ENCODE measurements around the gene SCAF4.

Gene SCAF4

DNA sequence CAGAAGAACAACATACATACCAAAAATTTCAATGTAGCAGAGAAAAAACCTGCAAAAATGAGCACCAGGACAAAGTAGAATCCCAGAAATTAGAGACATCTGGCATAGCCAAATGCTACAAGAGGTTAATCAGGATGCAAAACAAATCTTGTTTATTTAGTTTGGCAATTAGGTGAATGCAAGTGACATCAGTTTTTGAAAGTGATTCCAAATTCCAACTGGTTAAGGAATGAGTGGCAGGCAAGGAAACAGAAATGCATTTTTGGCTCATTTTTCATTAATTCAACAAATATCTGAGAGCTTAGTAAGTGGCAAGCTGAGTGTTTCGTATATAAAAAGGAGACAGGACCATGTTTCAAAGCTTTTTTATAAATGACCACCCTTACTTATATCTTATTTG is 21.3 kb downstream of the SCAF4 start:
- no peak for DNase-seq

DNA sequence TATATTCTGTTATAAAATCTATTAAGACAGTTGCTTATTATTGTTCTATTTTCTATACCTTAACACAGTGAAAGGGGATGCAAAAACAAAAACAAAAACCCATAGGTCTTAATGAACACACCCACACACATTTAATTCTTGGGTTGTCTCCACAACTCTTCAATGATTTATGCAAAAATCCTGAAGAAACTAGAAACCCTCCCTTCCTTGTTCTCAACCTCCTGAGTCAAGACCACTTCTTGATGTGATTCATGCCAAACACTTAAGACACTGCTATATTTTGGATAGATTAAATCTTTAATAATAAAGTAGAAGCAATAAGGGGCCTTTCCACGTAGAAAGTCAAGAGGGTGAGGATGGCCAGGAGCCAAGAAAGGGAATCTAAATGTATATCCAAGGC is 23.4 kb downstream of the SCAF4 start:
- no peak for DNase-seq

DNA sequence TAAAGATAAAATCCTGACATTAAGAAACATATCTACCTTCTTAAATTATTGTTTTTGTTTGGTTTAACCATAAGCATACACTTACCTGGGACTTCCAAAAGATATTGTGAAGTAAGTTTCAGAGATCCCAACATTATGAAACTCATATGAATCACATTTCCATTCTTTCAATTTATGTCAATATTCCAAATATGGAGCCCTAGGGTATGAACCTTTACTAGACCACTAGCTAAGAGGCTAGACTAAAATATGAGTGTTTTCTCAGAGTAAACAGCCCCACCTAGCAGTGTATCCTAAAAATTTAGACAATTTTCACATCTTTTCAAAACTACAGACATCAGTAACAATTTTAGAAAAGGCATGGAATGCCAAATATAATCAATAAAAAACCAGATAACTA is 24.4 kb downstream of the SCAF4 start:
- no peak for DNase-seq

DNA sequence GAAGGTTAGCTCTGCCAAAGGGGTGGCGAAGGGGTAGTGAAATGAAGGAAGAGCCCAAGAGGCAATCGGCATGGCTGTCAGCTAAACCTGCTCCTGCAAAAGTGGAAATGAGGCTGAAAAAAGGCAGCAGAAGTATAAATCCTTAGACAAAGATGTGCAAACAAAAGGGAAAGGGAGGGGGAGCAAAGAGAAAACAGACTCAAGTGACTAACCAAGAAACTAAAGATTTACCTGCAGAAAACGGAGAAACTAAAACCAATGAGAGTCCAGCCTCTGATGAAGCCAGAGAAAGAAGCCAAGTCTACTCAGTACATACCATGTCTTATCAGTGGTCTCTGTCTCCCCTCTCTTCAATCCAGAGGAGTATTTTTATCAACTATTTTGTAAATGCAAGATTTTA is 25.4 kb downstream of the SCAF4 start:
- DNase-seq = no peak

DNA sequence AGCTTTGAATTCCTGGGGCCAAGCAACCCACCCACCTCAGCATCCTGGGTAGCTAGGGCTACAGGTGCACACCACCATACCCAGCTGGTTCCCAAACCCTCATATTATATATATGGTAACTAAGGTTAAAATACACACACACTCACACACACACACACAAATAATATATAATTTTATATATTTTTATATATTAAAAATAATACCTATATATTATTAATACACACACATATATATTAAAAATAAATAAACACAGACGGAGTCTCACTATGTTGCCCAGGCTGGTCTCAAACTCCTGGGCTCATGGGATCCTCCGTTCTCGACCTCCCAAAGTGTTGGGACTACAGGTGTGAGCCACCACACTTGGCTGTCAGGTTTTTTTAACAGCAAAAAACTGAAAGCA is 31.9 kb downstream of the SCAF4 start:
- no peak for DNase-seq

DNA sequence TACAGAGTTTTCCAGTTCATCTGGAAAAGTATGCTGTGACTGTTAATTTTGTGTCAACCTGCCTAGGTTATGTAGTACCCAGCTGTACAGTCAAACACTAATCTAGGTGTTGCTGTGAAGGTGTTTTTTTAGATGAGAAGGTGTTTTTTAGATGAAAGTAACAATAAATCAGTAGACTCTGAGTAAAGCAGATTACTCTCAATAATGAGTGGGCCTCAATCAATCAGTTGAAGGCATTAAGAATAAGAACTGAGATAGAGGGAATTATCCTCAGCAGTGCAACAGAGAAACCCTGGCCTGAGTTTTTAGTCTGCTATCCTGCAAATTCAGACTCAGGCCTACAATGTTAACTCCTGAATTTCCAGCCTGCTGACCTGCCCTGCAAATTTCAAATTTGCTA is 33.5 kb downstream of the SCAF4 start:
- no peak for DNase-seq

DNA sequence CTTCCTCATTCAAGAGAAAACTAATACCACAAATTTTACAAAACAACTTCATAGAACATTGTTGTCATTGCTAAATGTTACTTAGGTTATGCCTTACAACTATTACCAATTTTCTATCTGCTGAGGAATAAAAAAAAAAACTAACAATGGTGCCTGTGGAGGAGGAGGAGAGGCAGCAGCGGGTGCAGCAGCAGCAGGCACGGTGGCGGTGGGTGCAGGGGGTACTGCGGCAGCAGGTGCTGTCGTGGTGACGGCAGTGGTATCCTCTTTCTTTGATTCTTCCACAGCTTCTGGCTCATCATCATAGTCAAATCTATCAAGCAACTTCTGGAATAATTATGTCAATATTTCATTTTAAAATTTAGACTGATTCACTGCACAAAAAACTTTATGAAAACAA is 35.5 kb downstream of the SCAF4 start:
- no peak for DNase-seq

DNA sequence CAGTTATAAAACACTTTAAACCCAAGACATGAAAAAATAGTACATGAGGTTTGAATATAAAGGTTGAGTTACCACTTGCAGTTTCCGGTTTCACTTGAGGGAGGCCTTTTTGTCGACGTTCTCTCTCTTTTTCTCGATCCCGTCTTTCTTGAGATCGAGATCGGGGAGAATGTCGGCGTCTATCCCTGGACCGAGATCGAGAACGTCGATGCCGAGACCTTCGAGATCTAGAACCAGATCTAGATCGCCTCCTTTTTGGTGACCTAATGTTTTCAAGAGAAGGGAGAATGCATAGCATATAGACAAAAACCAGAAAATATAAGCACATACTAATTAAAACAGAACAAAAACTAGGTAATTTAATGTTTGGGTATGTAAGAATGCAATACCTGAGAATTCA is 38.7 kb downstream of the SCAF4 start:
- DNase-seq = no peak

DNA sequence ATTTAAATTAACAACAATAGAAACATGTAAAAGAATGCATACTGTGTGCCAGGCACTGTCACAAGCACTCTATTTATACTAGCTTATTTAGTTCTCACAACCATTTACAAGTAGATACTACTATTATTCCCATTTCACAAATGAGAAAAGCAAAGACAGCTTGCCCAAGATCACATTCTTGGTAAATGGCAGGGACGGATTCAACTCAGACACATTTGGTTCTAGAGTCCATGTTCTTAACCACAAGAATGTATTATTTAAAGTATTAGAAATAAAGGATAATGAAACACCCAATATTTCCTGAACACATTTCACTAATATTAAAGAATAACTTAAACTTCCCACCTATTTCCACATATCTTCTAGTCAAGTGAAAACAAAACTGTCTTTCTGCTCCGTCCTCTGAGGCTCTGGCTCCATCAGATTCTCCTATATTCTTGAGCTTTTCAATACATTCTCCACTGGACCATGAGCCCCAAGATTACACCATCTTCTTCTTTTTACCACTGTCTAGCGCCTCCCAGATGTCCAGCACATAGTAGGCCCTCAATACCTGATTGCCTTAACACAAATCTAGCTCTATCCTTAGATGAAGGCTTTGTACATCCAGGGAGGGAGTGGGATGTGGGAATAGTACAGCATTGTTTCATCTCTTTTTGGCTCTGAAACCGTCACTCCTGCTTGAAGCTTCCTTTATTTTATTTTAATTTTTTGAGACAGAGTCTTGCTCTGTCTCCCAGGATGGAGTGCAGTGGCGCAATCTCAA is 43.1 kb downstream of the SCAF4 start:
- no peak for DNase-seq

DNA sequence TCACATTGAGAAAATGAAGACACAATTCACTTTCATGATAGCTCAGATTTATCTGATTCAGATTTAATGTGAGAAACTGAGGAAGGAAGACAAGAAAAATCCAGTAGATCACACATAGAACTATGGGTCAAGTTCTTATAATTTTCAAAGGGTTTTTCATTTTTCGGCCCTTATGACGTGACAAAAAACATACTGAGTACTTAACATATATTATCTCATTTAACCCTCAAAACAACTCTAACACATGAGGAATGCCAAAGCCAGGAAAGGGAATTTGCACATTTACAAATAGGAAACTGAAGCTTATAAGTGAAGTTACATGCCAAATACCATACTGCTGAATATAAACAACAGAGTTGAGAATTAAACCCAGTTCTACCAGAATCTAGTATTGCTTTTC is 44.8 kb downstream of the SCAF4 start:
- no peak for DNase-seq

DNA sequence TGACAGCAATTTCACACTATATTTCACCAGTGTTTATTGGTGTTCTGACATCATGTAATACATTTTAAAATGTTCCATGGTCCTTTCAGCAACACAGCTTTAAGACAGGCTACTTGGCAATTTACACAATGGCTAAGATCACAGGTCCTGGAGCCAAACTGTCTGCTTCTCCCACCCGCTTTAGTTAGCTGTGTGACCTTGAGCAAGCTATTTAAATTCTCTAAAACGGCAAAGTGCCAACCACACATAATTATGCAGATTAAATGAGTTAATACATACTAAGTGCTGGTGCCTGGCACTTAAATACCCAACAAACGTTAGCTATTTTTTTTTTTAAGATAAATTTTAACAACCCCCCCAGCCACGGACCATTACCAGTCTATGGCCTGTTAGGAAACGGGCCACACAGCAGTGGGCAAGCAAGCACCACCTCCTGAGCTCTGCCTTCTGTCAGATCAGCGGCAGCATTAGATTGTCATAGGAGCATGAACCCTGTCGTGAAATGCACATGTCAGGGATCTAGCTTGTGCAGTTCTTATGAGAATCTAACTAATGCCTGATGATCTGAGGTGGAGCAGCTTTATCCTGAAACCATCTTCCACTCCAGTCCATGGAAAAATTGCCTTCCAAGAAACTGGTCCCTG is 45.5 kb downstream of the SCAF4 start:
- DNase-seq = no peak

DNA sequence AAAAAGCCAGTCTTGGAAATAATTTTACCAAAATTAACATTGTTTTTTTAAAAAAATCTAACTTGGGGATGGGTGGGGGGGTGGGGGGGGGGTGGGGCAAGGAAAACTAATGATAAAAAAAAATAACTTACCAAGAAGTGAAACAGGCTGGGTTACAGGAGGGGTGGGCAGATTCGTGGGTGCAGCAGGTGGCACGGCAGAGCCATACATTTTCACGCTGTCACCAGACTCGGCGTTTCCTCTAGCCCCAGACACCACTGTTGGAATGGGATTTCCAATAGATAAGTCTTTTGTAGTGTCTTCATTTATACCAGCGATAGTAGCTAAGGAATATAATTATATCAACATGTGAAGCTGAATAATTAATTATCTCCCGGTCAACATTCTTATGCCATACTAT is 47.0 kb downstream of the SCAF4 start:
- no peak for DNase-seq

DNA sequence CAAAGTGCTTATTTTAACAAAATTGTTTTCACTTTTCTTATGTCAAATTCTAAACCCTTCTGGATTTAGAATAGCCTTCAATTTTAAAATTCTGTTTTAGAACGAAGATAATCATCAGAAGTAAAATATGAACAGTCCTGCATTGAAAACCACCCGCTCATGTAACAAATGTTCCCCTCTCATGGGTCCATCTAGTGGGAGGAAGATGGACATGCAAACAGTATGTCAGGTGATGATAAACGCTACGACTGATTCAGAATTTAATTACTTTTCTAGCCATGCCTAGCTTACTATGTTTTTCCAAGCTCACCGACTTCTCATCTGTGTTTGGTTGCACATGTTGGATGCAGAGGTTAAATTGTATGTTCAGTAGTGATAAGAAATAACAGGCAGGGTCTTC is 48.9 kb downstream of the SCAF4 start:
- no peak for DNase-seq

DNA sequence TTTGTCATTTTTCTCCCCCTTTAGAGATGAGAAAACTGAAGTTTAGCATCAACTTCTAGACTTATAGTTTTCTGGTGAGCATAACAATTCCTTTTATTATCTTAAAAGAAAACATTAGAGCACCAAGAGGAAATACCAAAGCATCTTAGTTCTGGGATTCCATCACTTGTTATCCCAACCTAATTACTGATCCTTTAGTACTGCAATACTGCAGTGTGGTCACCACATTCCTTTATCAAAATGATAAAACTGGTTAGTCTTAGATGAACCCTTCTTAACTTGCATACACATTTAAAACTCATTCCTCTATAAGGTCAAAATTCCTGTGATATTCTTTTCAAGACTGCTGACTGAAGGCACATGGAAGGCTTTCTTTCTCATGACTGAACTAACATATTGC is 49.3 kb downstream of the SCAF4 start:
- no peak for DNase-seq

DNA sequence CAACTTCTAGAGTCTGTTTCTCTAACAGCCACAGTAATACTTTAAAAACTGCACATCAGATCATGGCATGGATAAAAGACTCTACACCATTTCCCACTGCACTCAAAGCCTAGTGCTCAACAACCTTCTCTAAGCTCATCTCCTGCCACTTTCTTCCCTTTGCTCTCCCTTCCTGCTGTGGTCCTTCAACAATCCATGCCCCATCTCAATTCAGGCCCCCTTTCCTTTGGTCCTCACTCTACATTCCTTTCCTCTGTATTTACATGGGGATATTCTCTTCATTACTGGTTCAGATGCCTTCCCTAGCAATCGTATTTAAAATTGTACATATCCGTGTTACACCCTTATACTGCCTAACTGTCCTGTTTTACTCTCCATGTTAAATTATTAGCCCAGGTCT is 53.4 kb downstream of the SCAF4 start:
- DNase-seq = no peak

DNA sequence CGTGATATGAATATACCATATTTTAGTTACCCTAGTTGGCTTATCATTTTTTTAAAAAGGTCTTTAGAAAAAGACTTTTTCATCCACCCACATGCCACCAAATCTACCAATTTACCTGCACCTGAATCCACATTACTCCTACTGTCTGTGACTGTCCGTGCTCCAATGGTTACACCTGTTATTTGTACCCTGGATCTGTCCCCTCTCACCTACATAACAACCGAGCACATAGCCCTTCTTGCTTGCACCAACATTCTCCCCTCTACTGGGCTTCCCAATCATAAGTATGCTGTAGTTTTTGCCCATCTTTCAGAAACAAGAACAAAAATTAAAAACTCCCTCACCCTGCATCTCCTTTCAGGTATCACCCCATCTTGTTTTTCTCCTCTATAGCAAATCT is 54.9 kb downstream of the SCAF4 start:
- no peak for DNase-seq

DNA sequence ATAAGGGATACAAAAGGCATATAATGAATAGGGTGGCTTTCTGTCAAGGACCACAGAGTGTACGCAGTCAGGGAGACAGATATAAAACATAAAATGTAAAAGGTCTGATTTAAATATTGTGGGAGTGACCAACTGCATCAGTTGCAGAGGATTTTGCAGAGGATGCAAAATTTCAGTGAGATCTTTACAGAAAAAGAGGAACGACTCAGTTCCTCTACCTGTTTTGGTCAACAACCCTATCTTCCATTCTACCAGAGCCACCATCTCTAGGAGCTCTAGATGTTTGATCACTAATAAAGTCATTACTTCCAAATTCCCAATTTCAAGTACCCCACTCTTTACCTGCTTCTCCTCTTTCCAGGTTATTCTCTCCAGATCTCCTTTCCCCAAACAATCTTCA is 56.0 kb downstream of the SCAF4 start:
- DNase-seq = no peak

DNA sequence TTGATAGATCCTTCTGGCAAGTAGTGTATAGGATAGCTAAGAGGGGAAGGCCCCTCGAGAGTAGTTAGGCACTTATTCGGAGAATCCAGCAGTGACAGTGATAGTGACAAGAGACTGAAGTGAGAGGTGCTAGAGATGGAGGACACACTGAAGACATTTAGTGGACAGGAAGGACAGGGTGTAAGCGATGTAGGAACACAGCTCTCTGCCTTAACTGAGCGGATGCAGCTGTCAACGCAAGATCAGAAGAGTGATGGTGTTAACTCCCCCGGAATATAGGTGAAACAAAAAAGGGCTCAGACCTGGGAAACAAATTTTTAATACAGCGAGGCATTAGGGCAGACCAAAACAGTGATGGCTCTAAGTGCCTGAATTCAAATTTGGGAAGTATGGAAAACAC is 56.6 kb downstream of the SCAF4 start:
- DNase-seq = no peak

DNA sequence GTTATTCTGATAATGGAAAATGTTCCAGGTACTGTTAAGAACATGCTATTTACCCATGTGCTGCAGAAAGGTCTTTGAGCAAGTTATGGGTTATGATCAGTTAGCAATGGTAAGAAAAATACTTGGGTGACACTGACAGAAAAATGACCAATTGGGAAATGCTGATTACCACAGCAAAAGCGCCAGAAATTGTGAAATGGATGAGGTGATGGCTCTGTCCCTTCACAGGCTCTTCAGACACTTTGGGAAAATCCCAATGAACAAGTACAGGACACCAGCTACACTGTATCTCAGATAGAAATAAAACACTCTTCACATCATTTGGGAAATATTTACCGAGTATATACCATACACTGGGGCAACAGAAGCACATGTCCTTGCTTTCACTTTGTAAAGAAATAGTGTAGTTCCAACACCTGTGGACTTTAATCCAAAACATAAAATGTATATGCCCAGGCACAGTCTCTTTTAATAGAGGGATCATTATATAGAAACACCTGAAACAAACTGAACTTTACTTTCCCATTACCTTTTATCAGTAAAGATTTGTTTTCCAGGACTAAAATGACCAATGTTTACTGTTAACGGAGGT is 58.5 kb downstream of the SCAF4 start:
- no peak for DNase-seq

DNA sequence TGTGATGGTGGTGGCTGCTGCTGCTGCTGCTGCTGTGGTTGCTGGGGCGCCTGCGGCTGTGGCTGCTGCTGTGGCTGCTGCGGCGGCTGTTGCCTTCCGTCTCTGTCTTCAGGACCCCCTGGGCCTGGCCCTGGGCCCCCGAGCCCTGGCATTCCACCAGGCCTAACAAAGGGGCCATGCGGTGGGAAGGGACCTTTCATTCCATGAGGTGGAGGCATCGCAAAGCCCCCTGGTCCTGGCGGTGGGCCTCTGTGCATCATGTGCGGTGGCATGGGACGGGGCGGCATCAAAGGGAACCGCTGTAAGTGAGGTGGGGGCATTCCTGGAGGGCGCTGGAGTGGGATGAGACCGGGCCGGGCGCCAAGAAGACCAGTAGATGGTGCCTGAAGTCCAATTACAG is 60.0 kb downstream of the SCAF4 start:
- DNase-seq = no peak

DNA sequence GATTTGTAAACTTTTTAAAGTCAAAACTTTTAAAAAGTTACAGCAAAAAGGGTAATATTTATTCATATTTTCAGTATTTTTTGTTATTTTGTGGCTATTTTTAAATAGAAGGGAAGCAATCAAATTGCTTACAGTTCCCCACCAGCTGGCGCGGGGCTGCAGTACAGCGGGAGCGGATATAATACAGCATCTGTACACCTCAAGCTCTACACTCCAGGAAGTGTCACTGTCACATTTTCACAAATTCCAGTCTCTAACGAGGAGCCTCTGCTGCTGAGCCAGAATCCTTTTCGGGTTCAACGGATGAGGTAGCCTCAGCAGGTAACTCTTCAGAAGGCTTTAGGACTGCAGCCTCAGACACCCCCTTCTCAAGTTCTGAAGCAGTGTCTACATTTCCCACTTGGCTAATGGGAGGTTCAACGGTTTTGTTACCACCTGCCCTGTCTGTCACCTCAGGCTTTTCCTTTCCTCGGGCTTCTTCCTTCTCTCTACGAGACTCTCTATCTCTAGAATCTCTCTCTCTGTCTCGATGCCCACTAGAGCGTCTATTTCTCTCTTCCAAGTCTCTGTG is 60.7 kb downstream of the SCAF4 start:
- no peak for DNase-seq

DNA sequence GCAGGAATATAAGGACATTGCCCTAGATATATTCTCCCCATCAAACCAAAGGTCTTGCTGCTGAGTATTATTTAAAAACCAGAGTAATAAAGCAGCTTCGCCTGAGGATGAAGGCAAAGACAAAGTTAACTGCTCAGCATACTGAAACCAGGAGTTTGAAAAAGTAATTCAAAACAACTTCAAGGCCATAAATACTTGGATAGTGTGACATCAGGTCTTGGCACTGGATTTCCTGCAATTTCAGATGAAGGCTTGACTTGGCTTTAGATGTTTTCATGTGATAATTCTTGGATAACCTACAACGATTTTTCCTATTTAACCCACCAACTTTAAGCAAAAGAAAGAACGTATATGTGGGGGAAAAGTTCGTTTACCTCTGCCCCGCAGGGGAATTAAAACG is 61.8 kb downstream of the SCAF4 start:
- DNase-seq = no peak

DNA sequence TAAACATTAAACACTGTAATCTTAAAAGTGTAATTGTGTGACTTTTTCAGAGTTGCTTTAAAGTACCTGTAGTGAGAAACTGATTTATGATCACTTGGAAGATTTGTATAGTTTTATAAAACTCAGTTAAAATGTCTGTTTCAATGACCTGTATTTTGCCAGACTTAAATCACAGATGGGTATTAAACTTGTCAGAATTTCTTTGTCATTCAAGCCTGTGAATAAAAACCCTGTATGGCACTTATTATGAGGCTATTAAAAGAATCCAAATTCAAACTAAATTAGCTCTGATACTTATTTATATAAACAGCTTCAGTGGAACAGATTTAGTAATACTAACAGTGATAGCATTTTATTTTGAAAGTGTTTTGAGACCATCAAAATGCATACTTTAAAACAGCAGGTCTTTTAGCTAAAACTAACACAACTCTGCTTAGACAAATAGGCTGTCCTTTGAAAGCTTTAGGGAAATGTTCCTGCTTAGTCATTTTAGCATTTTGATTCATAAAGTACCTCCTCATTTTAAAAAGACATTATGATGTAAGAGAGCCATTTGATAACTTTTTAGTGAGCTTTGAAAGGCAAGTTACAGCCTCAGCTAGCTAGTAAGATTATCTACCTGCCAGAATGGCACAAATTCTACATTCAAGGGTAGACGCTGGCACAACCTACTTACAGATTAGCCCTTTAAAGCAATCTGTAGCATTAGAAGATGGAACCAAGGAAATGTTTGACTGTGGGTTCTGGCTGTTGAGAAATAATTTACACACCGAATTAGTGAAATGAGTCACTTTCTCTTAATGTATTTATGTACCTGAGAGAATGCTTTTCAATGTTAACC is 63.0 kb downstream of the SCAF4 start:
- no peak for DNase-seq
